ENCODE data around the gene CSPG5. TPM values are rescaled to one million over a fixed set of nuclear protein-coding genes. Genes with fewer than 3 reads are reported as not detected.

The CSPG5 gene
- total and polyA plus RNA-seq, 8 donors, result 0.80 to 19.2 (median 1.2) TPM

- no peak for TF ChIP-seq CTCF (IDR thresholded peaks at IDR 0.05)
- intact Hi-C loops (cut with DNase I), result no loop called here
- peaks cover 4 to 9% of the 10 kb centered on the region in 2 donors for H3K4me1 ChIP-seq
- no peaks in the 10 kb centered on the region for H3K9me3 ChIP-seq
- no peak overlapping the region for H3K4me3 ChIP-seq
- no peak for DNase-seq
- ATAC-seq, result no peak
- peaks cover 8 to 46% of the 10 kb centered on the region in 2 donors for H3K27me3 ChIP-seq
- H3K27ac ChIP-seq, result no peak overlapping the region
- no peaks in the 10 kb centered on the region for H3K36me3 ChIP-seq
Observed at GRCh38 chr3:47573190-47574172, 5.2 kb downstream of the CSPG5 start.

- Histone ChIP-seq H3K27me3 (peaks cover 0 to 27% of the 10 kb centered on the region in 2 donors), H3K36me3 (no peaks in the 10 kb centered on the region), H3K27ac (no peak overlapping the region), H3K4me1 (no peaks in the 10 kb centered on the region), H3K4me3 (no peak overlapping the region), H3K9me3 (no peaks in the 10 kb centered on the region)
- intact Hi-C loops (cut with DNase I), result no loop called here
- no peak for TF ChIP-seq CTCF (IDR thresholded peaks at IDR 0.05)
- no peak for DNase-seq
- ATAC-seq, result no peak
Observed at GRCh38 chr3:47571391-47572175, 7.1 kb downstream of the CSPG5 start.

GRCh38 chr3:47568901-47569300 is 9.8 kb downstream of the CSPG5 start:
- Histone ChIP-seq H3K27me3 (peaks cover 0 to 17% of the 10 kb centered on the region in 2 donors), H3K4me3 (no peak overlapping the region), H3K4me1 (no peaks in the 10 kb centered on the region), H3K9me3 (no peaks in the 10 kb centered on the region), H3K36me3 (no peaks in the 10 kb centered on the region), H3K27ac (no peak overlapping the region)
- intact Hi-C loops (cut with DNase I), result no loop called here
- no peak for ATAC-seq
- TF ChIP-seq CTCF (IDR thresholded peaks at IDR 0.05), result no peak
- no peak for DNase-seq

GRCh38 chr3:47567149-47567548 is 11.5 kb downstream of the CSPG5 start:
- Histone ChIP-seq H3K27ac (no peak overlapping the region), H3K36me3 (no peaks in the 10 kb centered on the region), H3K9me3 (no peaks in the 10 kb centered on the region), H3K27me3 (peaks cover 0 to 5% of the 10 kb centered on the region in 2 donors), H3K4me3 (no peak overlapping the region), H3K4me1 (no peaks in the 10 kb centered on the region)
- DNase-seq, result no peak
- intact Hi-C loops (cut with DNase I), result no loop called here
- ATAC-seq, result no peak
- TF ChIP-seq CTCF (IDR thresholded peaks at IDR 0.05), result no peak

- H3K36me3 ChIP-seq, result no peaks in the 10 kb centered on the region
- H3K27ac ChIP-seq, result no peak overlapping the region
- H3K4me3 ChIP-seq, result no peak overlapping the region
- no peak for TF ChIP-seq CTCF (IDR thresholded peaks at IDR 0.05)
- H3K9me3 ChIP-seq, result no peaks in the 10 kb centered on the region
- no peak for DNase-seq
- no peak for ATAC-seq
- H3K27me3 ChIP-seq, result no peaks in the 10 kb centered on the region
- H3K4me1 ChIP-seq, result no peaks in the 10 kb centered on the region
- intact Hi-C loops (cut with DNase I), result no loop called here
Observed at GRCh38 chr3:47566667-47567066, 12.0 kb downstream of the CSPG5 start.

Measured in left lung (tissue), 10 donors.